Measurements from ENCODE around the gene ZNF528. TPM values are rescaled to one million over a fixed set of nuclear protein-coding genes. Genes with fewer than 3 reads are reported as not detected.

Gene ZNF528
- total RNA-seq, 1 donor from 2014 or later, result 48.7 TPM

- peaks cover 22% of the 10 kb centered on the region for H3K9me3 Mint-ChIP-seq (ENCODE audit: unreplicated experiment)
- H3K36me3 Mint-ChIP-seq (ENCODE audit: unreplicated experiment), result peaks cover 27% of the 10 kb centered on the region
- H3K4me1 Mint-ChIP-seq (ENCODE audit: low read depth, unreplicated experiment), result no peaks in the 10 kb centered on the region
- H3K27me3 Mint-ChIP-seq (ENCODE audit: unreplicated experiment), result peaks cover 3% of the 10 kb centered on the region
- no peak within 1 kb of the TSS for H3K27ac Mint-ChIP-seq (ENCODE audit: unreplicated experiment)
- no peak for TF ChIP-seq CTCF (IDR thresholded peaks at IDR 0.05; ENCODE audit: partially characterized antibody, unreplicated experiment)
- H3K4me3 Mint-ChIP-seq (ENCODE audit: unreplicated experiment), result no peak within 1 kb of the TSS
- DNase-seq, result no peak
These were observed 31.3 kb downstream of the ZNF528 start, which contains the start of gene ZNF534 for GRCh38 chr19:52428937-52429336. Gene ZNF534 (plus strand): TSS chr19:52429148. CDS start chr19:52431475, 2,327 bp downstream.

- H3K27me3 Mint-ChIP-seq (ENCODE audit: unreplicated experiment), result no peaks in the 10 kb centered on the region
- H3K9me3 Mint-ChIP-seq (ENCODE audit: unreplicated experiment), result peaks cover 10% of the 10 kb centered on the region
- no peak overlapping the region for H3K4me3 Mint-ChIP-seq (ENCODE audit: unreplicated experiment)
- H3K36me3 Mint-ChIP-seq (ENCODE audit: unreplicated experiment), result peaks cover 4% of the 10 kb centered on the region
- no peak for DNase-seq
- TF ChIP-seq CTCF (IDR thresholded peaks at IDR 0.05; ENCODE audit: partially characterized antibody, unreplicated experiment), result no peak
- H3K27ac Mint-ChIP-seq (ENCODE audit: unreplicated experiment), result no peak overlapping the region
- H3K4me1 Mint-ChIP-seq (ENCODE audit: low read depth, unreplicated experiment), result no peaks in the 10 kb centered on the region
These were observed 44.5 kb downstream of the ZNF528 start for GRCh38 chr19:52442179-52442578.

- peaks cover 17% of the 10 kb centered on the region for H3K9me3 Mint-ChIP-seq (ENCODE audit: unreplicated experiment)
- H3K27ac Mint-ChIP-seq (ENCODE audit: unreplicated experiment), result no peak overlapping the region
- H3K4me1 Mint-ChIP-seq (ENCODE audit: low read depth, unreplicated experiment), result no peaks in the 10 kb centered on the region
- DNase-seq, result no peak
- peaks cover 15% of the 10 kb centered on the region for H3K36me3 Mint-ChIP-seq (ENCODE audit: unreplicated experiment)
- H3K4me3 Mint-ChIP-seq (ENCODE audit: unreplicated experiment), result no peak overlapping the region
- TF ChIP-seq CTCF (IDR thresholded peaks at IDR 0.05; ENCODE audit: partially characterized antibody, unreplicated experiment), result no peak
- no peaks in the 10 kb centered on the region for H3K27me3 Mint-ChIP-seq (ENCODE audit: unreplicated experiment)
These were observed 46.9 kb downstream of the ZNF528 start for GRCh38 chr19:52444506-52444905.

GRCh38 chr19:52451241-52451640, 53.6 kb downstream of the ZNF528 start:
- Mint-ChIP-seq H3K36me3 (ENCODE audit: unreplicated experiment) (peaks cover 39% of the 10 kb centered on the region), H3K27me3 (ENCODE audit: unreplicated experiment) (peaks cover 11% of the 10 kb centered on the region), H3K4me1 (ENCODE audit: low read depth, unreplicated experiment) (no peaks in the 10 kb centered on the region), H3K4me3 (ENCODE audit: unreplicated experiment) (no peak overlapping the region), H3K9me3 (ENCODE audit: unreplicated experiment) (peaks cover 14% of the 10 kb centered on the region), H3K27ac (ENCODE audit: unreplicated experiment) (no peak overlapping the region)
- DNase-seq, result no peak
- TF ChIP-seq CTCF (IDR thresholded peaks at IDR 0.05; ENCODE audit: partially characterized antibody, unreplicated experiment), result no peak

- Mint-ChIP-seq H3K27ac (ENCODE audit: unreplicated experiment) (peak within 1 kb of the TSS; percentile 70), H3K4me1 (ENCODE audit: low read depth, unreplicated experiment) (no peaks in the 10 kb centered on the region), H3K36me3 (ENCODE audit: unreplicated experiment) (peaks cover 52% of the 10 kb centered on the region), H3K4me3 (ENCODE audit: unreplicated experiment) (peak within 1 kb of the TSS; percentile 88), H3K9me3 (ENCODE audit: unreplicated experiment) (peaks cover 15% of the 10 kb centered on the region), H3K27me3 (ENCODE audit: unreplicated experiment) (peaks cover 13% of the 10 kb centered on the region)
- no peak for TF ChIP-seq CTCF (IDR thresholded peaks at IDR 0.05; ENCODE audit: partially characterized antibody, unreplicated experiment)
- peak; percentile 83 for DNase-seq
These were observed 55.9 kb downstream of the ZNF528 start, which contains the start of gene ZNF578 for GRCh38 chr19:52453324-52454094. Gene ZNF578 (plus strand): TSS chr19:52453553. CDS start chr19:52501846, 48,293 bp downstream.

Data from glutamatergic neuron (in vitro differentiated cells).